Memory B cell (primary cell): ENCODE data around the gene ROBO4.
A peak's percentile ranks its signal among the peaks of the same experiment; 100 is the strongest.

Experiments
- ATAC-seq: fragments of 150-1000 bp; cut with Tn5 transposase; 2 replicates; pipeline ENCODE4 v1.10.0; 2021; ENCODE audit warnings: low read depth, mild to moderate bottlenecking, moderate library complexity
- DNase-seq, 2 donors: peaks; one replicate each; pipeline ENCODE4 v3.0.0; 2022; ENCODE audit warnings: low spot score in 2 of 2
- H3K27ac Mint-ChIP-seq: one replicate; pipeline ENCODE4 v1.8.0; 2022; ENCODE audit warnings: mild to moderate bottlenecking, moderate library complexity, mixed read lengths
- H3K27me3 Mint-ChIP-seq: one replicate; pipeline ENCODE4 v1.8.0; 2022; ENCODE audit warnings: mixed read lengths
- H3K36me3 Mint-ChIP-seq: one replicate; pipeline ENCODE4 v1.8.0; 2022; ENCODE audit warnings: mild to moderate bottlenecking, mixed read lengths
- H3K4me1 Mint-ChIP-seq: one replicate; pipeline ENCODE4 v1.8.0; 2022; ENCODE audit warnings: mixed read lengths
- H3K4me3 Mint-ChIP-seq: one replicate; pipeline ENCODE4 v1.8.0; 2022; ENCODE audit warnings: mild to moderate bottlenecking, moderate library complexity, mixed read lengths
- H3K9me3 Mint-ChIP-seq: one replicate; pipeline ENCODE4 v1.8.0; 2022; ENCODE audit warnings: mixed read lengths

The ROBO4 gene

DNA sequence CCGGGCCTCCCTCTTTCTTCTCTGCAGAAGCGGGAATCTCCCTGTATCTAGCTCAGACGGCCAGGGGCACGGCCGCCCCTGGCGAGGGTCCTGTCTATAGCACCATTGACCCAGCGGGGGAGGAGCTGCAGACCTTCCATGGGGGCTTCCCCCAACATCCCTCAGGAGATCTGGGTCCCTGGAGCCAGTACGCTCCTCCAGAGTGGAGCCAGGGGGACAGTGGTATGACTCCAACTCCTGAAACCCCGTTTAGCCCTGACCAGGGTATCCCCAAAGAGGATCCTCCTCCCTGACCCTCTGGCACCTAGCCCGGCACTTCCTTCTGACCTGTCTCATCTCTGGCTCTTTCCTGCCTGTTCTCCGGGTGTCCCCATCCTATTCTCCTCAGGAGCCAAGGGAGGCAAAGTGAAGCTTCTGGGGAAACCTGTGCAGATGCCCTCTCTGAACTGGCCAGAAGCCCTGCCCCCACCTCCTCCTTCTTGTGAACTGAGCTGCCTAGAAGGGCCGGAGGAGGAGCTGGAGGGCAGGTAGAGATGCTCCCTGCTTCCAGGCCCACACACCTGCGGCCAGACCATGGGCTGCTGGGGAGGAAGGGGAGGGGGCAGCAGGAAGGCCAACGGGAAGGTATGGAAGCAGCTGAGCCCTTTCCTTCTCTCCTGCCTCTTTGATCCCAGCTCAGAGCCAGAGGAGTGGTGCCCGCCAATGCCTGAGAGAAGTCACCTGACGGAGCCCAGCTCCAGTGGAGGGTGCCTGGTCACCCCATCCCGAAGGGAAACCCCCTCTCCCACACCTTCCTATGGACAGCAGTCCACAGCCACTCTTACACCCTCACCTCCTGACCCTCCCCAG is 19.5 kb downstream of the ROBO4 start:
- H3K27ac Mint-ChIP-seq = no peak overlapping the region
- ATAC-seq (no peak), DNase-seq (no peak)
- H3K4me1 Mint-ChIP-seq = peaks cover 9% of the 10 kb centered on the region
- no peaks in the 10 kb centered on the region for H3K9me3 Mint-ChIP-seq
- H3K36me3 Mint-ChIP-seq = peaks cover 3% of the 10 kb centered on the region
- H3K27me3 Mint-ChIP-seq = peaks cover 37% of the 10 kb centered on the region
- H3K4me3 Mint-ChIP-seq = peak overlapping the region; percentile 85

DNA sequence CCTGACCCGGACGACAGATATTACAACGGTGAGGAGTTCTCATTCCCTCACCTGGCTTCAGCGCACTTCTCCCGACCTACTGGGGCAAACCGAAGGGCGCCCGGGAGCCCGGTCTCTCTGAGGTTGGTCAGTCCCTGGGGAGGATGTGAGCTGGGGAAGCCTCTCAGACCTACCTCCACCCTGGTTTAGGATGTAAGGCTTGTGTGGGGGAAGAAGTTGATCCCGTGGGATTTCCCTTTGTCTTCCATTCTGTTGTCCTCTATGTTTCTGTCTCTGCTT is 20.1 kb downstream of the ROBO4 start:
- Mint-ChIP-seq H3K4me3 (peak overlapping the region; percentile 85), H3K27ac (peak overlapping the region; percentile 69), H3K27me3 (peaks cover 42% of the 10 kb centered on the region), H3K9me3 (no peaks in the 10 kb centered on the region), H3K36me3 (peaks cover 3% of the 10 kb centered on the region), H3K4me1 (peaks cover 11% of the 10 kb centered on the region)
- ATAC-seq (no peak), DNase-seq (no peak)

DNA sequence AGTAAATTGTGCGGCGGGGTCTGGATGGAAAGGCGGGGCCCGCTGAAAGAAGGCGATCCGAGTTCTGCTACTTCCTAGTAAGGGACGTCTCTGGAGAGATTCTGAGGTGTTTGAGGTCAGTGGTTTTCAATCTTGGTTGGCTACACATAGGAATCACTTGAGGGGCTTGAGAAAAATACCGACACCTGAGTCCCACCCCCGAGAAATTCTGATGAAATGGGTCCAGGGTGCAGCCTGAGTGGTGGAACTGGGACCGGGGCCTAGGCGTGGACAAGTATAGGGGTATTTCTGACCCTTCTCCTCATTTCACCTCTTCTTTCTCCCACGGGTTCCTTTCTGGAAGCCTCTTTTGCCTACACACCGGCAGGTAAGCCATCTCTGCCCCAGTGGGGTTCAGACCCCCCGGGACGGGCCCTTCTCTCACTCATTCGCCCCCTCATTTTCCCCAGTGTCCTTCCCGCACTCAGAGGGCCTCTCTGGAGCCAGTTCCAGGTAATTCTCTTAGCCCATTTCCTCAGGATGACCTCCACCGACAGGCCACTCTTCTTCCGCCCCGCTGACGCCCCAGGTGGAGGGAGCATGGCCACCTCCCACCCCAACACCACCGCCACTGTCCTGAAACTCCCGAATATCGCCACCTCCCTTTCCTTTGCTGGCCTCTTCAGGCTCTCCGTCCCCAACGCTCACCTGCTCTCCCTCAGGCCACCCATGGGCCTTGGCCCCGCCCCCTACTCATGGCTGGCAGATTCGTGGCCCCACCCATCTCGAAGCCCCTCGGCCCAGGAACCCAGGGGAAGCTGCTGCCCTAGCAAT is 20.6 kb downstream of the ROBO4 start:
- Mint-ChIP-seq H3K9me3 (no peaks in the 10 kb centered on the region), H3K27ac (peak overlapping the region; percentile 69), H3K4me1 (peaks cover 11% of the 10 kb centered on the region), H3K27me3 (peaks cover 46% of the 10 kb centered on the region), H3K36me3 (peaks cover 3% of the 10 kb centered on the region), H3K4me3 (peak overlapping the region; percentile 85)
- no peak for ATAC-seq
- no peak for DNase-seq

DNA sequence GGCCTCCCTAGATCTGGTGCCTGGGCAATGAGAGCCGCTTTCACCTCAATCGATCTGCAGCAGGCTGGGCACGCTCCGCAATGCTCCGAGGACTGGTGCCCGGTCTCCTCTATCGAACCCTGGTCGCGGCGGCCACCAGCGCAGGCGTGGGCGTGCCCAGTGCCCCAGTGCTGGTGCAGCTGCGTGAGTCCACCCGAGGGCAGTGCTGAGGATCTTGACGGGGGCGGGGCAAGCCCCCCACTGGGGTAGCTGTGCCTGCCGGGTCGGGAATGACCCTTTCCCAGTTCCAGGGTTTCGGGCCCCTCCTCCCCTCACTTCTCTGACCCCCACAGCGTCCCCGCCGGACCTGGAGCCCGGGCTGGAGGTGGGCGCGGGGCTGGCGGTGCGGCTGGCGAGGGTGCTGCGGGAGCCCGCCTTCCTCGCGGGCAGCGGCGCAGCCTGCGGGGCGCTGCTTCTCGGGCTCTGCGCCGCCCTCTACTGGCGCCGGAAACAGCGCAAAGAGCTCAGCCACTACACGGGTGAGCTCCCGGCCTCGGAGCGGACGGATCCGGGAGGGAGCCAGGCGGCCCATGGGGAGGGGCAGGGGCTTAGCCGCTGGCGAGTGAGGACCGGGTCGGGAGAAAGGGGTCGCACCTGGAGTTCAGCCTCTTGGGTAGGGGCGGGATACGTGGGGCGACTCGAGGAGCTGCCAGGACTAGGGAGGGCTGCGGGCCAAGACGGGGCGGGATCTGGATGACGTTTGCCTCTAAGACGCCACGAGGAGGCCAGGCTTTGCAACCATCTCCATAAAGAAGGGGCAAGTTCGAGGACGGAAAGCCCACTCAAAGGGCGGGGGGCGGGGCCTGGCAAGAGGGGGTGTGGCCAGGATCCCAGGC is 21.5 kb downstream of the ROBO4 start:
- Mint-ChIP-seq H3K27me3 (peaks cover 51% of the 10 kb centered on the region), H3K4me3 (peak overlapping the region; percentile 85), H3K36me3 (peaks cover 3% of the 10 kb centered on the region), H3K9me3 (no peaks in the 10 kb centered on the region), H3K27ac (peak overlapping the region; percentile 69), H3K4me1 (peaks cover 11% of the 10 kb centered on the region)
- ATAC-seq = peak; percentile 91
- peak; percentile 54 to 74 for DNase-seq

DNA sequence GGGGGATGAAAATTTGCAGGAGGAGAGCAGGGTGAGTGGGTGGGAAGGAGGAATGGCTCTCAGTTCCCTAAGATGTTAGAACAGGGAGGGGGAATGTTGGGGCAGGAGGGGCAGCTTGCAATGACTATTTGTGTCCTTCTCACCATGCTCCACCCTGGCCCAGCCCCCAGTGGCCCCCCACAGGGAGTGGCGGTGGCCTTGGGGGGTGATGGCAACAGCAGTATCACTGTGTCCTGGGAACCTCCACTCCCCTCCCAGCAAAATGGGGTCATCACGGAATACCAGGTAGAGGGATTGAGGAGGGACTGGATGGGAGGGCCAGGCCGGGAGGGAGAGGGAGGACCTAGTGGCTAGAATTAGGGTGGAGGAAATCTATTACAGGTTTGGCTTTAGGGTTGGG is 22.3 kb downstream of the ROBO4 start:
- no peak overlapping the region for H3K27ac Mint-ChIP-seq
- H3K9me3 Mint-ChIP-seq = no peaks in the 10 kb centered on the region
- DNase-seq (no peak), ATAC-seq (no peak)
- peaks cover 11% of the 10 kb centered on the region for H3K4me1 Mint-ChIP-seq
- peaks cover 3% of the 10 kb centered on the region for H3K36me3 Mint-ChIP-seq
- peaks cover 55% of the 10 kb centered on the region for H3K27me3 Mint-ChIP-seq
- H3K4me3 Mint-ChIP-seq = peak overlapping the region; percentile 61

DNA sequence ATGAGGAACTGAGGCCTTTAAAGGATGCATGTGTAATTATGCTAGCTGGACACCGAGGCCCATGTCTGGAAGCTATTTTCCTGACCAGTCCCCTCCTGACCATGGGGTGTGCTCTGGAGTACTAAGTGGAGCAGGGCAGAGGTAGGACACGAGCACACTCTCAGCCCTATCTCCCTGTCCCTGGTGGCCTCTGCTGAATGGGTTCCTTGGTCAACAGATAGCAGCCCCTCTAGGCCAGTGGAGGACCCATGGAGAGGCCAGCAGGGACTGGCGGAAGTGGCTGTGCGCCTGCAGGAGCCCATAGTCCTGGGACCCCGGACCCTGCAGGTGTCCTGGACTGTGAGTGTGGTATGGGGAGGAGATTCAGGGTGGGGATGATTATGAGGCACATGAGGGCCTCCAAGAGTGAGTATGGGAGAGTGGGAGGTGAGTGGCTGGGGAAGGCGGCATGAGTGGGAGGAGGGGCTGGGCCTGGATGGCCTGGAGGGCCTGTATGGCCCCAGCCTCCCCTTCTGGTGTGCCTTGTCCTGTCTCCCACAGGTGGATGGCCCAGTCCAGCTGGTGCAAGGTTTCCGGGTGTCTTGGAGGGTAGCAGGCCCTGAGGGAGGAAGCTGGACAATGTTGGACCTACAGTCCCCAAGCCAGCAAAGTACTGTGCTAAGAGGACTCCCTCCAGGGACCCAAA is 23.0 kb downstream of the ROBO4 start:
- peaks cover 11% of the 10 kb centered on the region for H3K4me1 Mint-ChIP-seq
- H3K36me3 Mint-ChIP-seq = peaks cover 3% of the 10 kb centered on the region
- no peak overlapping the region for H3K27ac Mint-ChIP-seq
- H3K27me3 Mint-ChIP-seq = peaks cover 60% of the 10 kb centered on the region
- H3K4me3 Mint-ChIP-seq = peak overlapping the region; percentile 30
- DNase-seq (no peak), ATAC-seq (no peak)
- H3K9me3 Mint-ChIP-seq = no peaks in the 10 kb centered on the region

DNA sequence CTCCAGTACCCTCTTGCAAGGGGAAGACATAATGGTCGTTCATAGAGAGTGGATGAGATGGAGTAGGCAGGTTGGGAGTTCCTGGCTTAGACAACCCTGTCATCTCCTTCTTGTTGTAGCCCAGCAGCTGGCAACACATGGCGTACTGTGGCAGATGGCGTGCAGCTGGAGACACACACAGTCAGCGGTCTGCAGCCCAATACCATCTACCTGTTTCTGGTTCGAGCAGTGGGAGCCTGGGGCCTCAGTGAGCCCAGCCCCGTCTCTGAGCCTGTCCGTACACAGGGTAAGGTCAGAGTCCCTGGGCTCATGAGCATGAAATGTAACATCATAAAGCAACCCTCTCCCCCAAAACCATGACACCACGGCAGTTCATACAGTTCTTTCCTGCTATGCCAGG is 23.7 kb downstream of the ROBO4 start:
- H3K9me3 Mint-ChIP-seq = no peaks in the 10 kb centered on the region
- ATAC-seq (no peak), DNase-seq (no peak)
- peaks cover 66% of the 10 kb centered on the region for H3K27me3 Mint-ChIP-seq
- no peak overlapping the region for H3K4me3 Mint-ChIP-seq
- H3K27ac Mint-ChIP-seq = no peak overlapping the region
- peaks cover 3% of the 10 kb centered on the region for H3K36me3 Mint-ChIP-seq
- peaks cover 14% of the 10 kb centered on the region for H3K4me1 Mint-ChIP-seq

DNA sequence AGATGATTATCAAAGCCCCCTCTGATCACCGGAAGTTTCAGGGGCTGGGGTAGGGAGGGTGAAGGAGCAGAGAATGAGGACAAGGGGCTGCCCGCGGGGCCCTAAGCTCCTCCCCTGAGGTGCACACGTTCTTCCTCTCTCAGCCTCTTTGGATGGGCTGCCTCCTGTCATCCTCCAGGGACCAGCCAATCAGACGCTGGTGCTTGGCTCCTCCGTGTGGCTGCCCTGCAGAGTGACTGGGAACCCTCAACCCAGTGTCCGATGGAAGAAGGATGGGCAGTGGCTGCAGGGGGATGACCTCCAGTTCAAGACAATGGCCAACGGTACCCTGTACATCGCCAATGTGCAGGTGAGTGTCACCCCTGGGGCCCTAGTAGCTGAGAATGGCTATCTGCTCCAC is 24.9 kb downstream of the ROBO4 start:
- peaks cover 3% of the 10 kb centered on the region for H3K36me3 Mint-ChIP-seq
- no peak for ATAC-seq
- H3K9me3 Mint-ChIP-seq = no peaks in the 10 kb centered on the region
- H3K27me3 Mint-ChIP-seq = peaks cover 70% of the 10 kb centered on the region
- H3K4me1 Mint-ChIP-seq = peaks cover 15% of the 10 kb centered on the region
- no peak overlapping the region for H3K4me3 Mint-ChIP-seq
- no peak for DNase-seq
- no peak overlapping the region for H3K27ac Mint-ChIP-seq

DNA sequence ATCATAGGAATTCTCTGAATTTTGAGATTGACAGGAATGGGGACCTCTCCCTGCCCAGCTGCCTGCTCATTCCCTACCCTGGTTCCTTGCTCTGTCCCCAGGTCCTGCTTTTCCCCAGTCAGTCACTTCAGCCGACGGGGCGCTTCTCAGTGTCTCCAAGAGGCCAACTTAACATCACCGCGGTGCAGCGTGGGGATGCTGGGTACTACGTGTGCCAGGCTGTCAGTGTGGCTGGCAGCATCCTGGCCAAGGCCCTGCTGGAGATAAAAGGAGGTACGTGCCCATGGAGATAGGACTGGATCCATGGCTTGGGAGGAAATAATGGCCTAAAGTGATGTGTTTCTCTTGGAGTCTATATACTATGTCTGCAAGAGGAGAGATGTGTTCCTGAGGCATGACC is 25.4 kb downstream of the ROBO4 start:
- H3K9me3 Mint-ChIP-seq = no peaks in the 10 kb centered on the region
- H3K27ac Mint-ChIP-seq = no peak overlapping the region
- no peak overlapping the region for H3K4me3 Mint-ChIP-seq
- peaks cover 69% of the 10 kb centered on the region for H3K27me3 Mint-ChIP-seq
- no peak for ATAC-seq
- peaks cover 13% of the 10 kb centered on the region for H3K4me1 Mint-ChIP-seq
- peaks cover 2% of the 10 kb centered on the region for H3K36me3 Mint-ChIP-seq
- DNase-seq = no peak

DNA sequence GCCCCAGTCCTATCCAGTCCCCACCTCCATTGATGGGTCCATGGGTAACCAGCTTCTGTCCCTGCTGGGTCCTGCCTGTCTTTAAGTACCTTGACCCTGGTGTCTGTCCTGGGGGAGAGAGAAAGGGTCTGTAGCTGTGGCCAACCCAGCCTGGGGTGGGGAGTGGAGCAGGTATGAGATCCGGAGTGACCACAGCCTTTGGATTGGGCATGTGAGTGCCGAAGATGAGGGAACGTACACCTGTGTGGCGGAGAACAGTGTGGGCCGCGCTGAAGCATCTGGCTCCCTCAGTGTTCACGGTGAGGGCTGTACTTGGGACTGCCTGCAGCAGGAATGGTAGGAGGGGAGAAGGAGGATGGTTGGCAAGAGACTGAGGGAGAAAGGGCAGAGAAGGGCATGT is 27.2 kb downstream of the ROBO4 start:
- no peak for DNase-seq
- peaks cover 10% of the 10 kb centered on the region for H3K4me1 Mint-ChIP-seq
- no peaks in the 10 kb centered on the region for H3K9me3 Mint-ChIP-seq
- H3K27me3 Mint-ChIP-seq = peaks cover 71% of the 10 kb centered on the region
- no peak overlapping the region for H3K4me3 Mint-ChIP-seq
- H3K27ac Mint-ChIP-seq = no peak overlapping the region
- no peaks in the 10 kb centered on the region for H3K36me3 Mint-ChIP-seq
- no peak for ATAC-seq

DNA sequence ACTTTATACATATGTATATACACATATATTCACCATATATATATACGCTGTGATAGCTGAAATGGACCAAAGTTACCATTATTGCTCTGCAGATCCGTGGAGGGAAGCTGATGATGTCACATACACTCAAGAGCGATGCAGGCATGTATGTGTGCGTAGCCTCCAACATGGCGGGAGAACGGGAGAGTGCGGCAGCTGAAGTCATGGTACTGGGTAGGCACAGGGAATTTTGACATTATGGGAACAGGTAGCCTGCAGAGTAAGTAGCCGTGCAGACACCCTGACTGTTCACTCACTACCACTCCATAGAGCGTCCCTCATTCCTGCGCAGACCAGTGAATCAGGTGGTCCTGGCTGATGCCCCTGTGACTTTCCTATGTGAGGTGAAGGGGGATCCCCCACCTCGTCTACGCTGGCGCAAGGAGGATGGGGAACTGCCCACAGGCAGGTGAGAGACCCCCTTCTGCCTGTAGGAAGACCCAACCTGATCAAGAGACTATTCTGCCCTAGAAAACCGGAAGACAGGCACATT is 27.7 kb downstream of the ROBO4 start:
- no peaks in the 10 kb centered on the region for H3K9me3 Mint-ChIP-seq
- ATAC-seq = no peak
- H3K4me3 Mint-ChIP-seq = no peak overlapping the region

DNA sequence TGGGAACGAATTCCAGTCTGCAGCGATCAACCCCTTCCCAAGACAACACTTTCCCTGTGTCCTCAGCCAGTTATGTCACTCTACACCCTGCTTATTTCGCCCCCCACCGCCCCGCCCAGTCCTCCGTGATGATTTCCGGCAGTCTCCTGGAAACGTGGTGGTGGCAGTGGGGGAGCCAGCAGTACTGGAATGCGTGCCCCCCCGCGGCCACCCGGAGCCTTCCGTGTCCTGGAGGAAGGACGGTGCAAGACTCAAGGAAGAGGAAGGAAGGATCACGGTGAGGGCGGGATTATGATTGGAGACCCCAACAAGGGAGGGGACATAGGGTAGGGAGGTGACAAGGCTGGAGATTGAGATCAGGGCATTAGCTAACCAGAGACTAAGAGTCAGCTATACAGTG is 28.3 kb downstream of the ROBO4 start:
- Mint-ChIP-seq H3K4me1 (peaks cover 9% of the 10 kb centered on the region), H3K9me3 (no peaks in the 10 kb centered on the region), H3K4me3 (no peak overlapping the region), H3K27ac (no peak overlapping the region), H3K27me3 (peaks cover 62% of the 10 kb centered on the region), H3K36me3 (no peaks in the 10 kb centered on the region)
- DNase-seq (no peak), ATAC-seq (no peak)

More for the DNA sequence above, 27.7 kb downstream of the ROBO4 start:
- DNase-seq = no peak
- H3K36me3 Mint-ChIP-seq = no peaks in the 10 kb centered on the region
- H3K27ac Mint-ChIP-seq = no peak overlapping the region
- H3K27me3 Mint-ChIP-seq = peaks cover 67% of the 10 kb centered on the region
- H3K4me1 Mint-ChIP-seq = peaks cover 9% of the 10 kb centered on the region
